ENCODE results near the gene CDC27.
"Not testable (repeated sequence)": the region's sequence is repeated elsewhere in the genome, so short reads cannot be mapped to it uniquely, and the experiment has no call there.

CDC27 gene

GRCh38 chr17:47172696-47173565, 16.2 kb downstream of the CDC27 start:
- Mint-ChIP-seq H3K4me3 (no peak overlapping the region), H3K27me3 (no peaks in the 10 kb centered on the region), H3K36me3 (ENCODE audit: low read depth) (peaks cover 70% of the 10 kb centered on the region), H3K9me3 (no peaks in the 10 kb centered on the region), H3K27ac (no peak overlapping the region), H3K4me1 (ENCODE audit: low read depth) (peaks cover 26% of the 10 kb centered on the region)
- intact Hi-C loops (cut with micrococcal nuclease) = no loop called here

- Mint-ChIP-seq H3K4me1 (ENCODE audit: low read depth) (peaks cover 14% of the 10 kb centered on the region), H3K9me3 (no peaks in the 10 kb centered on the region), H3K27me3 (no peaks in the 10 kb centered on the region), H3K27ac (no peak overlapping the region), H3K36me3 (ENCODE audit: low read depth) (peaks cover 73% of the 10 kb centered on the region), H3K4me3 (no peak overlapping the region)
- intact Hi-C loops (cut with micrococcal nuclease) = no loop called here
Measured at GRCh38 chr17:47170710-47171109, 18.4 kb downstream of the CDC27 start.

- H3K27ac Mint-ChIP-seq; intact Hi-C loops (cut with micrococcal nuclease); H3K4me1 Mint-ChIP-seq (ENCODE audit: low read depth); H3K9me3 Mint-ChIP-seq; H3K4me3 Mint-ChIP-seq; H3K27me3 Mint-ChIP-seq: not testable (repeated sequence)
- peaks cover 76% of the 10 kb centered on the region for H3K36me3 Mint-ChIP-seq (ENCODE audit: low read depth)
Measured at GRCh38 chr17:47168896-47169295, 20.2 kb downstream of the CDC27 start.

- H3K27ac Mint-ChIP-seq; intact Hi-C loops (cut with micrococcal nuclease); H3K4me3 Mint-ChIP-seq; H3K9me3 Mint-ChIP-seq; H3K27me3 Mint-ChIP-seq: not testable (repeated sequence)
- H3K36me3 Mint-ChIP-seq (ENCODE audit: low read depth) = peaks cover 78% of the 10 kb centered on the region
- peaks cover 11% of the 10 kb centered on the region for H3K4me1 Mint-ChIP-seq (ENCODE audit: low read depth)
Measured at GRCh38 chr17:47166854-47167253, 22.2 kb downstream of the CDC27 start.

- H3K4me3 Mint-ChIP-seq = no peak overlapping the region
- peaks cover 86% of the 10 kb centered on the region for H3K36me3 Mint-ChIP-seq (ENCODE audit: low read depth)
- H3K27me3 Mint-ChIP-seq = no peaks in the 10 kb centered on the region
- intact Hi-C loops (cut with micrococcal nuclease) = no loop called here
- no peak overlapping the region for H3K27ac Mint-ChIP-seq
- H3K4me1 Mint-ChIP-seq (ENCODE audit: low read depth) = peaks cover 11% of the 10 kb centered on the region
- H3K9me3 Mint-ChIP-seq = no peaks in the 10 kb centered on the region
Measured at GRCh38 chr17:47165137-47165536, 24.0 kb downstream of the CDC27 start.

GRCh38 chr17:47164263-47164662, 24.8 kb downstream of the CDC27 start:
- Mint-ChIP-seq H3K36me3 (ENCODE audit: low read depth) (peaks cover 86% of the 10 kb centered on the region), H3K4me1 (ENCODE audit: low read depth) (peaks cover 8% of the 10 kb centered on the region), H3K27ac (peak overlapping the region; percentile 43), H3K27me3 (no peaks in the 10 kb centered on the region), H3K4me3 (no peak overlapping the region), H3K9me3 (no peaks in the 10 kb centered on the region)
- intact Hi-C loops (cut with micrococcal nuclease) = no loop called here

GRCh38 chr17:47162013-47162622, 27.0 kb downstream of the CDC27 start:
- peak overlapping the region; percentile 69 for H3K27ac Mint-ChIP-seq
- peaks cover 8% of the 10 kb centered on the region for H3K4me1 Mint-ChIP-seq (ENCODE audit: low read depth)
- peak overlapping the region; percentile 41 for H3K4me3 Mint-ChIP-seq
- intact Hi-C loops (cut with micrococcal nuclease) = no loop called here
- H3K36me3 Mint-ChIP-seq (ENCODE audit: low read depth) = peaks cover 78% of the 10 kb centered on the region
- no peaks in the 10 kb centered on the region for H3K9me3 Mint-ChIP-seq
- no peaks in the 10 kb centered on the region for H3K27me3 Mint-ChIP-seq

GRCh38 chr17:47159315-47159714, 29.8 kb downstream of the CDC27 start:
- peaks cover 8% of the 10 kb centered on the region for H3K4me1 Mint-ChIP-seq (ENCODE audit: low read depth)
- H3K4me3 Mint-ChIP-seq = no peak overlapping the region
- no peaks in the 10 kb centered on the region for H3K27me3 Mint-ChIP-seq
- H3K36me3 Mint-ChIP-seq (ENCODE audit: low read depth) = peaks cover 79% of the 10 kb centered on the region
- no peak overlapping the region for H3K27ac Mint-ChIP-seq
- intact Hi-C loops (cut with micrococcal nuclease) = loop anchor here (10.0 kb wide), 1 partner anchor 445 kb away; no protein-coding TSS in a partner anchor
- no peaks in the 10 kb centered on the region for H3K9me3 Mint-ChIP-seq

GRCh38 chr17:47145351-47145750, 43.7 kb downstream of the CDC27 start:
- Mint-ChIP-seq H3K27me3 (no peaks in the 10 kb centered on the region), H3K36me3 (ENCODE audit: low read depth) (peaks cover 92% of the 10 kb centered on the region)
- intact Hi-C loops (cut with micrococcal nuclease) = no loop called here

GRCh38 chr17:47135235-47135634, 53.9 kb downstream of the CDC27 start:
- Mint-ChIP-seq H3K9me3 (no peaks in the 10 kb centered on the region), H3K4me1 (ENCODE audit: low read depth) (no peaks in the 10 kb centered on the region), H3K27me3 (no peaks in the 10 kb centered on the region), H3K27ac (no peak overlapping the region), H3K4me3 (no peak overlapping the region), H3K36me3 (ENCODE audit: low read depth) (peaks cover 92% of the 10 kb centered on the region)
- intact Hi-C loops (cut with micrococcal nuclease) = no loop called here

More at GRCh38 chr17:47145351-47145750, 43.7 kb downstream of the CDC27 start:
- Mint-ChIP-seq H3K9me3 (no peaks in the 10 kb centered on the region), H3K4me1 (ENCODE audit: low read depth) (no peaks in the 10 kb centered on the region), H3K27ac (no peak overlapping the region), H3K4me3 (no peak overlapping the region)

- intact Hi-C loops (cut with micrococcal nuclease); H3K4me1 Mint-ChIP-seq (ENCODE audit: low read depth); H3K9me3 Mint-ChIP-seq; H3K4me3 Mint-ChIP-seq; H3K27ac Mint-ChIP-seq; H3K27me3 Mint-ChIP-seq: not testable (repeated sequence)
- H3K36me3 Mint-ChIP-seq (ENCODE audit: low read depth) = peaks cover 85% of the 10 kb centered on the region
Measured at GRCh38 chr17:47134354-47134753, 54.7 kb downstream of the CDC27 start.

GRCh38 chr17:47131761-47132160, 57.3 kb downstream of the CDC27 start:
- H3K27ac Mint-ChIP-seq = no peak overlapping the region
- H3K36me3 Mint-ChIP-seq (ENCODE audit: low read depth) = peaks cover 85% of the 10 kb centered on the region
- intact Hi-C loops (cut with micrococcal nuclease) = no loop called here
- no peaks in the 10 kb centered on the region for H3K4me1 Mint-ChIP-seq (ENCODE audit: low read depth)
- no peaks in the 10 kb centered on the region for H3K9me3 Mint-ChIP-seq
- no peak overlapping the region for H3K4me3 Mint-ChIP-seq
- no peaks in the 10 kb centered on the region for H3K27me3 Mint-ChIP-seq

- peaks cover 87% of the 10 kb centered on the region for H3K36me3 Mint-ChIP-seq (ENCODE audit: low read depth)
- H3K27ac Mint-ChIP-seq; H3K9me3 Mint-ChIP-seq; intact Hi-C loops (cut with micrococcal nuclease); H3K27me3 Mint-ChIP-seq; H3K4me1 Mint-ChIP-seq (ENCODE audit: low read depth); H3K4me3 Mint-ChIP-seq: not testable (repeated sequence)
Measured at GRCh38 chr17:47126835-47127234, 62.3 kb downstream of the CDC27 start.

- H3K27ac Mint-ChIP-seq; H3K4me3 Mint-ChIP-seq; H3K9me3 Mint-ChIP-seq; H3K27me3 Mint-ChIP-seq; intact Hi-C loops (cut with micrococcal nuclease); H3K4me1 Mint-ChIP-seq (ENCODE audit: low read depth): not testable (repeated sequence)
- peaks cover 87% of the 10 kb centered on the region for H3K36me3 Mint-ChIP-seq (ENCODE audit: low read depth)
Measured at GRCh38 chr17:47123262-47123661, 65.8 kb downstream of the CDC27 start.

Data from dendritic cell treated with granulocyte-macrophage colony-stimulating factor and Interleukin-4, amounts not matched to agents 40 ng/mL and 50 ng/mL, for 4 days (primary cell).